GM19193 (cell line): ENCODE data around the gene GGA1.

Source experiments
- POLR2A ChIP-seq: IDR thresholded peaks from 4 replicates; pipeline ENCODE4 v1.6.1; 2011; ENCODE audit not compliant: insufficient read depth, insufficient read length; ENCODE audit errors: extremely low read depth

GGA1 gene

DNA sequence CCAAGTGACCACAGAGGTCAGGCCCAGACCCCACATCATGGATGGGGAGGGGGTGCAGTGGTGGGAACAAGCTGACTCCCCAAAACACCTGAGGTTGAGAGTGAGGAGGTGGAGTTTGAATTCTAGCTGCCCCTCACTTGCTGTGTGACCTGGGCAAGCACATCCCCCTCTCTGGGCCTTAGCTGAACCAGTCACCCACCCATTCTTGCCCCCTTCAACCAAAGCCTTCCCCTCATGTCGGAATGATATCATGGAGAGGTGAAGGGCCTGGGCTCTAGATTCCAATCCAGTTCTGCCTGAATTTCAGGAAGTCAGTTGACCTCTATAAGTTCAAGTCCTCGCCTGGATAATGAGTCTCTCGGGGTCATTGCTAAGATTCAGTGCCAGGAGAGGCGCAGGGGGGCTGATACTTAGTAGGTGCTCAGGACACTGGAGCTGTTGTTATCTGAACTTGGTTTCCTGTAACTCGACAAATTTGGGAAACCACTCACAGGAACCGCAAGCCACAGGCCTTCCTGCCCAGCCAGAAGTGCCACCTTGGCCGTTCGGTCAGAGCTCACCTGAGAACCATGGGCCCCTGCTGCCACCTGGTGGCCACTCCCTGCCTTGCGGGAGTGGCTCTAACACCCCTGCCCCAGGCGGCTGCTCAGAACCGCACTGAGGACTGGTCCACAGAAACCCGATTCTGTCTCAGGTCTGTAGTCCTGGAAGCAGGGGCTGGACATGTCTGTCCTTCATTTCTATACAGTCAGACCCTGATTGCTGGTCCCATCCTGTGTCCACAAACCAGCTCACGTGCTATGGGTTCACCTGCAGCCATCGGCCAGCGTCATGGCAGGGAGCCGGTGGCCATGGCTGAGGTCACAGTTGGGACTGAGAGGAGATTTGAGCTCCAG lies 41.5 kb upstream of the GGA1 start:
- TF ChIP-seq POLR2A, result no peak

DNA sequence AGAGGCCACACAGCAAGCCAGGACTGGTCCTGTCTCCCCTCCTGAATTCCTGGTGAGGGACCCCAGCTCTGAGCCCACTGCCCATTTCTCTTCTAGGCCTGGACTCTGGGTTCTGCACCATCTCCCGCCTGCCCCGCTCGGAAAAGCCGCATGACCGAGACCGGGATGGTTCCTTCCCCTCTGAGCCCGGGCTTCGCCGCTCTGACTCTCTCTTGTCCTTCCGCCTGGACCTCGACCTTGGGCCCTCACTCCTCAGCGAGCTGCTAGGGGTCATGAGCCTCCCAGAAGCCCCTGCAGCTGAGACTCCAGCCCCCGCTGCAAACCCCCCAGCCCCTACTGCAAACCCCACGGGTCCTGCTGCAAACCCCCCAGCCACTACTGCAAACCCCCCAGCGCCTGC lies 40.6 kb upstream of the GGA1 start:
- no peak for TF ChIP-seq POLR2A

DNA sequence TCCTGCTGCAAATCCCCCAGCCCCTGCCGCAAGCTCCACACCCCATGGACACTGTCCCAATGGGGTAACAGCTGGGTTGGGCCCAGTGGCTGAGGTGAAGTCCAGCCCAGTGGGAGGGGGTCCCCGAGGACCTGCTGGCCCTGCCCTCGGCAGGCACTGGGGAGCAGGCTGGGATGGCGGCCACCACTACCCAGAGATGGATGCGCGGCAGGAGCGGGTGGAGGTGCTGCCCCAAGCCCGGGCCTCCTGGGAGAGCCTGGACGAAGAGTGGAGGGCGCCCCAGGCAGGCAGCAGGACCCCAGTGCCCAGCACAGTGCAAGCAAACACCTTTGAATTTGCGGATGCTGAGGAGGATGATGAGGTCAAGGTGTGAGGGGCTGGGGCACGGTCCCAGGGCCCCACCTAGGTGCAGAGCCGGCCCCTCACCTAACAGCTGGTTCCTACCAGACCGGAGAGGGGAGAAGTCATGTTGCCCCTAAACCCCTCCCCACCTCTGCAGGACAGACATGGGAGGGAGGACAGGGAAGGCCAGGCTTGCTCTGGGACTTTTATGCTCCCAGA lies 40.1 kb upstream of the GGA1 start:
- no peak for TF ChIP-seq POLR2A

DNA sequence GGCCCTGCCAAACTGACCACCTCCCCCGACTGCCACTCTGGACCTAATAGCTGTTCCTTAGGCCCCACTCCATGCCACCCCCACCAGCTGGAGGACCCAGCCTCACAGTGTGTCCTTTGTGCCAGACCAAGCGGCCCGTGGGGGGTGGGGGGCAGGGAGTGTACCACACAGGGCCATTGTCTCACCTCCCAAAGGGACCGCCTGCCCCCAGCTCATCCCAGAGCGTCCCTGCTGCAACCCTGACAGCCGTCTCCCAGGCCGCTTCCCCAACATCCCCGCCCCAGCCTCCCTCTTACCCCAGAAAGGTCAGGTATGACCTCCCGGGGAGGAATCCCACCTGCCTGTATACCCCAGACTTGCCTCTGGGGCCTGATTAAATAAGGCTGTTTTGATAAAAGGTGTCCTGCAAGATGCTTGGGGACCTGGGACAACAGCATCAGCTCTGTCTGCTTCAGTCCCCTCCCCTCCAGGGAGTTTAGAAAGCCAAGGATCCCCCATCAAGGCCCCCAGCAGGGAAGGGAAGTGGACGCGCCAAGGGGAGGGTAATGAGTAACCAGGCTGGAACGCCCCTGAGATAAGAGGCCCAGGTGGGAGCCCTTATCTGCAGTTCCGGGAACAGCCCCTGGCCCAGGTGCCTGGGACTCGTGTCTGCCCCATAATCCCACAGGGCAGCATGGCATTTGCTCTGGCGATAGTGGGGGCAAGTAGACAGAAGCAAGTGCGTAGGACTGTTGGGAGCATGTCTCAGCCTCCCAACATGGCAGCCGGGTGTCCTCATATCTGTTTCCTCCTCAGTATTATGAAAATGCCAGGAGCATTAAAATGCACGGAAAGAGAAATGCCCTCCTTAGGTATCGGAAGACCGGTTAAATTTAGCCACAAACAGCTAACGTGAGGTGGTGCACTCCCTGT lies 39.4 kb upstream of the GGA1 start:
- no peak for TF ChIP-seq POLR2A

DNA sequence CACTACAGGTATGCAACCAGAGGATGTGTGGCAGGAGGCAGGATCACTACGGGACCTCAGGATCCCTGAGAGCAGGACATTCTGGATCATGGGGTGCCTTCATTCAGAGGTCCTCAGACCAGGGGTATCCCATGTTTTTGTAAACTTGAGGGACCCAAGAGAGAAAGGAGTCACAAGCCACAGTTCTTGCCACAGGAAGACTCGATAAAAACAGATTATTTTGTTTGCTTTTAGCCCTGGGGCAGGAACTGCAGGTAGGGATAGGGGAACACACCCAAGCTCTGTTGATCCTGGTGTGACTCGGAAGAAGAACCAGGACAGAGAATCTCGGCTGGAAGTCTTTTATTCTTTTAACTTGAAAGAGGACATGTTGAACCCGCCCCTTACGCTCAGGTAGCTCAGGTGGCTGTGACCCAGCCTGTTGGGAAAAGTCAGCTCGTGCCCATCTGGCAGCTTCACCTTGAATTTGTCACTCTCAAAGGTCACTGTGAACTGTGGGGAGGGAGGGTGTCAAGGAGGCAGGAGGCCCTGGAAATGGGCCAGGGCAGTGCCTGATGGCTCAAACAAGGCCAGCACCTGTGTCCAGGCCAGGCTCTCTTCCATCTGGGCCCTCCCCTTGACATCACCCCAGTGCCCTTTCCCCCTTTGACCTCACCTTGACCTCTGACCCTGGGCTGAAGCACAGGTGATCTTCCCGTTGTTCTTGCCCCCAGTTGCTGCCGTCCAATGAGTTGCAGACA lies 38.5 kb upstream of the GGA1 start:
- no peak for TF ChIP-seq POLR2A

DNA sequence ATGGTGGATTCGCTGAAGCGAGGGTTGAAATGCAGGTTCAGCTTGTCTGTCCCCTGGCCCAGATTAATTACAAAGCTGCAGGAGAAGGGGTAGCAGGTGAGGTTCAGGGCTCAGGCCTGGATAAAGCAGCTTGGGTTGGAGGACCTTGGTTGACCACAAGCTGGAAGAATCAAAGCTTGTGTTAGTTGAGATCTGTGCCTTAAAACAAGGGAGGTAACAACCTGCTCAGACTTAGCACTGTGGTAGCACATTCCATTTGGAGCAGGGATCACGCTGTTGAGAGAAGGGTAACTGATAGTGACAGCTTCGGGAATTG lies 38.0 kb upstream of the GGA1 start:
- no peak for TF ChIP-seq POLR2A

DNA sequence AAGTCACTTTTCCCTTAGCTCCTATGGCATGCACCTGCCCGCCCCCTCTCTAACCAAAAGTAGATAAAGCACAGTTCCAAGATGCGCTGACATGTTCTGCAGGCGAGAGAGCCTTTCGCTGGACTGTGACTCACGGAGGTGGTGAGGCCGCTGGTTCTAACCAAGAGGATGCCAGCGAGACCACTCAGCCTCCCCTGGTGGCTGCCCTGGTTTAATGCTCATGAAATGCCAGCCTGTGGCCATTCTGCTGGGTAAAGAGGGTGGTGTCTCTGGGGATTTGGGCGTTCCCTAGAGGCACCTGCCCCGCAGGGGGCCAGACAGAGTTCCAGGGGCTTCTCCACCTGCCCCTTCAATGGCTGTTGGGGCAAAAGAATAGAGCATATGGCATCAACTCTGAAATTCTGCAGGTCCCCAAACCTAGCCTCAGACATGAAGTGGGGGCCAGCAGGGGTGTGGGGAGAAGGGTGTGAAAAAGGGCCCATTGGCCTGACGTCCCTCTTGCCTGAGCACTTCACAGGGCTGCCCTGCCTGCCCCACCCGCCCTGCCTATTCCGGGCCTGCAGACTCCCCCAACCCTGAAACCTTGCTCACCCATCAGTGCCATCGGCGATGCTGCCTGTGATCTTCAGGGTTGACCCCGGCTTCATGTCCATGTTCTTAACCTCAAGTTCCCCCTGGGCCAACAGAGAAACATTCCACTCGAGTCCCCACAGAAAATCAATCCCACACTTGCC lies 37.2 kb upstream of the GGA1 start:
- no peak for TF ChIP-seq POLR2A

DNA sequence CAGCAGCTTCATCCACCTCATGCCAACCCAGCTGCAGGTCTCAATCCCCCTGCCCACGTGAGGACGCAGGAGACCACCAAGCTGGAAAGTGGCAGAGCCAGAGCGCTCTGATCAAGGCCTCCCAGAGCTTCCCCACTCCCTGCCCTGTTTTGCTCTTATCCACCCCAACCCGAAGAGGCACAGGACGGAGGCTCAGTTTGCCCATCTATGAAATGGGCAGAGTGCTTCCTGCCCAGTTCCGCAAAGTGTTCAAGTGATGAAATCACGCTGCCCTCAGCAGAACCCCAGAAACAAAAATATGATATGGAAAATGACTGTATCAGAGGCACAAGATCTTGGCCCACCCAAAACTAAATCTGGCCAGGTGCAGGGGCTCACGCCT lies 36.7 kb upstream of the GGA1 start:
- TF ChIP-seq POLR2A, result no peak

DNA sequence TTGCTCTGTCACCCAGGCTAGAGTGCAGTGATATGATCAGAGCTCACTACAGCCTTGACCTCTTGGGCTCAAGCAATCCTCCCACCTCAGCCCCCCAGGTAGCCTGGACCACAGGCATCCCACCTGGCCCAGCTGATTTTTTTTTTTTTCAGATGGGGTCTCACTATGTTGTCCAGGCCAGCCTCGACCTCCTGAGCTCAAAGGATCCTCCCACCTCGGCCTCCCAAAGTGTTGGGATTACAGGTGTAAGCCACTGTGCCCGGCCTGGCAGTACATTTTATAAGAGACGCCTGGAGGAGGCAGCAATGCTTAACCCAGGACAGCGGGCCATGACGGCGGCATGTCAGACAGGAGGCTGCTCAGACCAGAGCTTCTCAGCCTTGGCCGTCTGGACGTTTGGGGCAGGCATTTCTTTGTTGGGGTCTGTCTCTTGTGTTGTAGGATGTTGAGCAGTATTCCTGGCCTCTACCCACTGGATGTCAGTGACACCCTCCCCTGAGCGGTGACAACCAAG lies 33.1 kb upstream of the GGA1 start:
- TF ChIP-seq POLR2A, result no peak

DNA sequence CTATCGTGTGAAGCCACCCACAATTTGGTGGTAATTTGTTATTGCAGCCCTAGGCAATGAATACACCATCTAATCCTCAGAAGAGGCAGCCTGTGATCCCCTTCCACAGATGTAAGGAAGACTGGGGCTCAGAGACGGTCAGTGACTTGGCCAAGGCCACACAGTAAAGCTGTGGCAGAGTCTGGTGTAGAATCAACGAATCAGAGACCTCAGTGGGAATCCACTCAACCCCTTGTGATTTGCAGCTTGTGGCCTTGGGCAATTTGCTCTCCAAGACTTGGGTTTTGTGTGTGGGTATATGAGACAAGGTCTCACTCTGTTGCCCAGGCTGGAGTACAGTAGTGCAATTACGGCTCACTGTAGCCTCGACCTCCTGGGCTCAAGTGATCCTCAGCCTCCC lies 30.6 kb upstream of the GGA1 start:
- TF ChIP-seq POLR2A, result no peak

DNA sequence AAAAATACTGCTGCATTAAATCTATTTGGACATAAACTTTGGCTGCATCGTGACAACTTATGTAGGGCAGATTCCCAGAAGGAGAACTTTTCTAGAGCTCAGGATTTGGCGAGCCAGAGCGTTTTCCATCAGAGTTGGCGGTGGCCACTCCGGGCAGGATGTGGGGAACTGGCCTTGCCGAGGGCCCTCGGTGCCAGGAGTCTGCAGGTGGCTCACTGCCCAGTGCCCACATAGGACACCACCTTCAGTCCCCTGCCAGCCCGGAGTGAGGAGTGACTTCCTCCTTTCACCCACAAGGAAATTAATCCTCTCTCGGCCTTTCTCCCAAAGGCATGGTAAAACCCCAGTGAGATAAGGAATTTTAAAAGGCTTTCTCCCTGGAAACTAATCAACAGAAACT lies 27.1 kb upstream of the GGA1 start:
- TF ChIP-seq POLR2A, result no peak

DNA sequence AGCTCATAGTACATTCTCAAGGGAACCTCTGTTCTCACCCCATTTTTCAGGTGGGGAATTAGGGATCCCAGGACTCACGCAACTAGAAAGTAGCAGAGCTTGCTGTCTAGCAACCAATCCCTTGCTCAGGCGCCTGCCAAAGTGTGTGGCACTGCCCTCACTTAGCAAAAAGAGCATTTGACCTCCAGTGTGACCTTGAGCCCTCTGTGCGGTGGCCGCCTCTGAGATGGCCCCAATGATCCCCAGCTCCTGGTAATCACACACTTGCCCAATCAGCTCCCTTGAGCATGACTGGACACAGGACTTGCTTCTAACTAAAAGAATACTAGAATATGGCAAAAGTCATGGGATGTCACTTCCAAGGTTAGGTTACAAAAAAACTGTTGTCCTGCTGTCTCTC lies 26.1 kb upstream of the GGA1 start:
- TF ChIP-seq POLR2A, result no peak

DNA sequence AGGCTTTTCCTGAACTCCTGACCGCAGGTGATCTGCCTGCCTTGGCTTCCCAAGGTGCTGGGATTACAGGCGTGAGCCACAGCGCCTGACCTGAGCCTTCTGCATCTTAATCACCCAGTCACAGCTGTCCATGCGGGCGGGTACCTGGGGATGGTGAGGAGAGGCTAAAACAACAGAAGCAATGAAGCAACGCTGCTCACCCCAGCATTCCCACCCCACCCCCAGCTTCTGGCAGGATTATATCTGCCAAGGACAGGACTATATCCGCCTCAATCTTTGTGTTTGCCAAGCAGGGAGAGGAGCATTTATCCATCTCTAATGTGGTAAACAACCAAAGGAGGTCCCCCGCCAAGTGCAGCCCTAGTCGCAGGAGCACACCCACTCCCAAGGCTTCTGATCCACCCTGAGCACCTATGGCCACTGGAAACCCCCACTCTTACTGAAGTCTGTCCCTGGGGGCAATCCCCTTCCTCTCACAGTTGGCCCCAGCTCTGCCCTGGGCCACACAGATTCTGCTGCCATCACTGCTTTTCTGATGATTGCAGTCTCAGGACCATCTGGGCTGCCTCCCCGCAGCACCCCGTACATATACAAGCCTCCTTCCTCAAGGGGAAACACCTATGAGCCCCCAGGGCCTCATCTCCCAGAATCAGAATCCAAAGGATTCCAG lies 20.0 kb upstream of the GGA1 start:
- TF ChIP-seq POLR2A, result no peak

DNA sequence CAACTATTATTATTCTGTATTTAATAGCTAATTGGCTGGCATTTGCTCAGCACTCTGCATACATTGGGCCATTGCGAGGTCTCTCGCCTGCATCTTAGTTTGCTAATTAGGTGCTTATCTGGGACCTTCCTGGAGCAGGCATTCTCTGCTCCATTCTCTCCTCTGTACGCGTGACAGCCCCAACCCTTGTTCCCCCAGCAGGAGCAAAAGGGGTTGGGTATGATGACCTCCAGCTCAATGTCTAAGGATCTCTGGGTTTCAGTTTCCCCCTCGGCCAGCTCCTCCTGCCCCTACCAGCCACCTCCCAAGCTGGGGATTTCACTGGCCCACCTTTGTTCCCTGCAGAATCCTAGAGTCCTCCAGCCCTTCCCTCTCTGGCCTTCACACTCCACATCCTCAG lies 19.0 kb upstream of the GGA1 start:
- no peak for TF ChIP-seq POLR2A
